Upper lobe of left lung (tissue), 6 donors: Measurements from ENCODE around the gene MIA. TPM values are rescaled to one million over a fixed set of nuclear protein-coding genes. Genes with fewer than 3 reads are reported as not detected.
"Not testable (repeated sequence)": the region's sequence is repeated elsewhere in the genome, so short reads cannot be mapped to it uniquely, and the experiment has no call there.

ENCODE experiments used
- ATAC-seq, 2 donors: fragments of 200-7000 bp; cut with Tn5 transposase; one replicate each; pipeline ENCODE4 v1.9.1; 2022; ENCODE audit warnings: mild to moderate bottlenecking in 2 of 2, moderate library complexity in 2 of 2; ENCODE audit not compliant: low FRiP score in 2 of 2
- DNase-seq, 2 donors: peaks; one replicate each; pipeline ENCODE4 v3.0.0-alpha.2; 2019 to 2020
- H3K27ac ChIP-seq, 4 donors: fragments of 200-600 bp; sonication (generic); one replicate each; pipeline ENCODE4 v1.5.1; 2016 to 2019
- H3K27me3 ChIP-seq, 4 donors: fragments of 200-600 bp; sonication (generic); one replicate each; pipeline ENCODE4 v1.5.1; 2017 to 2019
- H3K36me3 ChIP-seq, 4 donors: fragments of 200-600 bp; sonication (generic); one replicate each; pipeline ENCODE4 v1.5.1; 2016 to 2019
- H3K4me1 ChIP-seq, 4 donors: fragments of 200-600 bp; sonication (generic); one replicate each; pipeline ENCODE4 v1.5.1; 2018 to 2019
- H3K4me3 ChIP-seq, 4 donors: fragments of 200-600 bp; sonication (generic); one replicate each; pipeline ENCODE4 v1.5.1; 2017 to 2019; ENCODE audit warnings: mild to moderate bottlenecking in 2 of 4, moderate library complexity in 1 of 4
- H3K9me3 ChIP-seq, 4 donors: fragments of 200-600 bp; sonication (generic); one replicate each; pipeline ENCODE4 v1.5.1; 2018 to 2019
- CTCF ChIP-seq, 6 experiments: fragments of 450-650 bp in 4 of 6; fragments of 200-600 bp in 2 of 6; sonication (generic) in 2 of 6; IDR thresholded peaks; one replicate each; pipeline ENCODE4 v1.5.1; 2016 to 2019; ENCODE audit warnings: antibody characterized with exemption in 6 of 6
- EP300 ChIP-seq, 4 donors: sonication (generic); formaldehyde crosslinking; IDR thresholded peaks; one replicate each; pipeline ENCODE4 v1.5.1; 2017; ENCODE audit warnings: antibody characterized with exemption in 4 of 4, control low read depth in 2 of 4
- POLR2A ChIP-seq, 4 donors: fragments of 450-650 bp; IDR thresholded peaks; one replicate each; pipeline ENCODE4 v1.5.1; 2016 to 2017; ENCODE audit warnings: antibody characterized with exemption in 4 of 4, mild to moderate bottlenecking in 2 of 4
- POLR2AphosphoS5 ChIP-seq, 2 donors: sonication (generic); formaldehyde crosslinking; IDR thresholded peaks; one replicate each; pipeline ENCODE4 v1.5.1; 2017; ENCODE audit warnings: antibody characterized with exemption in 2 of 2
- WGBS, 2 donors: methylation state at CpG; one replicate each; pipeline ENCODE4 v1.1.5; 2017 to 2018; 5-methylcytosine and 5-hydroxymethylcytosine counted together
- total RNA-seq, 6 donors: library from RNA; depleted of rRNA in 4 of 6; stranded (reverse); fragments of >200 nt in 4 of 6; gene quantifications; one replicate each; pipeline versions ENCODE4 v1.1.0 to v1.2.1, GENCODE V29; 2016 to 2021
- donor health status: DM: no; HTN: no; CAD: no; lungs with moderate emphysema.
- donor health status: DM: no; HTN: yes; CAD: no; lungs with severe emphysema.

Gene MIA
- total RNA-seq, 6 donors from 2014 or later, result 1.2 to 5.2 (median 2.1) TPM; not detected in 3

- Histone ChIP-seq H3K4me1 (peaks cover 86 to 95% (median 88%) of the 10 kb centered on the region in 4 donors), H3K27me3 (no peaks in the 10 kb centered on the region), H3K9me3 (no peaks in the 10 kb centered on the region), H3K36me3 (peaks cover 14 to 49% (median 35%) of the 10 kb centered on the region in 4 donors), H3K4me3 (no peak overlapping the region), H3K27ac (peak overlapping the region in 3 of 4 donors; percentile 93 to 99 (median 98))
- WGBS, 2 donors, result 92 to 100% methylated on average over 3 to 5 of the region's 5 CpGs
- ATAC-seq (no peak), DNase-seq (no peak)
- TF ChIP-seq POLR2AphosphoS5 (IDR thresholded peaks at IDR 0.05) (no peak), POLR2A (IDR thresholded peaks at IDR 0.05) (no peak), EP300 (IDR thresholded peaks at IDR 0.05) (no peak), CTCF (IDR thresholded peaks at IDR 0.05) (no peak)
Measured at GRCh38 chr19:40808497-40808896, 33.2 kb downstream of the MIA start.

- peak in 1 of 2 donors; percentile 70 for DNase-seq
- H3K4me1 ChIP-seq, result peaks cover 77 to 85% (median 79%) of the 10 kb centered on the region in 4 donors
- TF ChIP-seq POLR2AphosphoS5 (IDR thresholded peaks at IDR 0.05), result no peak
- TF ChIP-seq POLR2A (IDR thresholded peaks at IDR 0.05), result peak in 1 of 4 donors; percentile 22
- TF ChIP-seq CTCF (IDR thresholded peaks at IDR 0.05), result no peak
- TF ChIP-seq EP300 (IDR thresholded peaks at IDR 0.05), result no peak
- peak overlapping the region; percentile 76 to 82 (median 80) for H3K27ac ChIP-seq
- peaks cover 14 to 41% (median 31%) of the 10 kb centered on the region in 4 donors for H3K36me3 ChIP-seq
- peak overlapping the region in 2 of 4 donors; percentile 49 to 56 for H3K4me3 ChIP-seq
- WGBS, 2 donors, result 89 to 94% methylated on average over 26 to 39 of the region's 39 CpGs
- no peaks in the 10 kb centered on the region for H3K9me3 ChIP-seq
- no peak for ATAC-seq
- no peaks in the 10 kb centered on the region for H3K27me3 ChIP-seq
Measured at GRCh38 chr19:40809358-40810086, 34.2 kb downstream of the MIA start.

GRCh38 chr19:40810160-40810559 lies 34.8 kb downstream of the MIA start:
- Histone ChIP-seq H3K4me3 (peak overlapping the region in 3 of 4 donors; percentile 41 to 56 (median 49)), H3K9me3 (no peaks in the 10 kb centered on the region), H3K36me3 (peaks cover 14 to 35% (median 28%) of the 10 kb centered on the region in 4 donors), H3K27ac (peak overlapping the region; percentile 76 to 82 (median 80)), H3K27me3 (no peaks in the 10 kb centered on the region), H3K4me1 (peaks cover 71 to 78% (median 73%) of the 10 kb centered on the region in 4 donors)
- WGBS, 2 donors, result 65 to 77% methylated on average over 8 of the region's 14 CpGs
- TF ChIP-seq EP300 (IDR thresholded peaks at IDR 0.05), result no peak
- no peak for TF ChIP-seq CTCF (IDR thresholded peaks at IDR 0.05)
- ATAC-seq (no peak), DNase-seq (no peak)

GRCh38 chr19:40810649-40811408 lies 35.5 kb downstream of the MIA start:
- not testable (repeated sequence) for H3K27me3 ChIP-seq, H3K9me3 ChIP-seq
- Histone ChIP-seq H3K27ac (peak overlapping the region; percentile 76 to 82 (median 80)), H3K4me1 (peaks cover 64 to 72% (median 66%) of the 10 kb centered on the region in 4 donors), H3K36me3 (peaks cover 14 to 30% (median 26%) of the 10 kb centered on the region in 4 donors), H3K4me3 (peak overlapping the region; percentile 25 to 56 (median 45))
- WGBS, 2 donors, result 0 to 1% methylated on average over 18 to 23 of the region's 65 CpGs
- DNase-seq (peak; percentile 84 to 94), ATAC-seq (peak; percentile 94 to 95)
- TF ChIP-seq POLR2A (IDR thresholded peaks at IDR 0.05) (peak in 1 of 4 donors; percentile 49), POLR2AphosphoS5 (IDR thresholded peaks at IDR 0.05) (peak; percentile 22 to 47), CTCF (IDR thresholded peaks at IDR 0.05) (peak in 2 of 6 experiments; percentile 19 to 23)
